ENCODE measurements around the gene UGT1A5. TPM values are rescaled to one million over a fixed set of nuclear protein-coding genes. Genes with fewer than 3 reads are reported as not detected.
"Not testable (repeated sequence)": the region's sequence is repeated elsewhere in the genome, so short reads cannot be mapped to it uniquely, and the experiment has no call there.

The UGT1A5 gene
- total RNA-seq, 1 experiment from 2014 or later: not detected

DNA sequence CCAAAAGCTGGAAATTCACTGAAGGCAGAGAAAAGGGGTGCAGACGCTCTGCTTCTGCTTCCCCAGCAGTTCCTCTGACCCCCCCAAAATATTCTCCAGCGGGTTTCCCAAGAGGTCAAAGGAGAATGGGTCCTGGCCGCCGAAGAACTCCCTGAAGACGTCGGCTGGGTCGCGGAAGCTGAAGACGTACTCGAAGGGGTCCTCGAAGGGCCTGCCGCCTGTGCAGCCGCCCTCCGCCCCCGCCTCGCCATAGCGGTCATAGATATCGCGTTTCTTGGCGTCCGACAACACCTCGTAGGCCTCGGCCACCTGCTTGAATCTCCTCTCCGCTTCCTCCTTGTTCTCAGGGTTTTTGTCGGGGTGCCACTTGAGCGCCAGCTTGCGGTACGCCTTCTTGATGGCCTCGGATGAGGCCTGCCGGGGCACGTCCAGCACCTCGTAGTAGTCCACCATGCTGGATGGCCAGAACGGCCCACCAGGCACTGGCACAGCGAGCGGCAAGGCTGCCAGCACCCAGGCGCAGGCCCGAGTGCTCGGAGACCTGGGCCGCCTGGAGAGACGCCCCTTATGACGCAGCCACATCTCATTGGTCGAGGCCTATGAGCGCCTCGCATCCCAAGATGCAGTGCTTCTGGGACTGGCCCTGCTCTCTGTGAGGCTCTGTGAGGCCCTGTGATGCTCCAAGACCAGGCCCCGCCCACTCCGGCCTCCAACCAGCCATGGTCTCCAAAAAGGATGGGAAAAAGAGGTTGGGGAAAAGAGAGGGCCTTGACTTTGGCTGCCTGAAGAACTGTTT lies 31.0 kb downstream of the UGT1A5 start:
- H3K4me1 ChIP-seq (ENCODE audit: insufficient read depth, low read length, poor library complexity, severe bottlenecking): no peaks in the 10 kb centered on the region
- POLR2A ChIA-PET (ENCODE audit: low non-redundant PET): no interaction called here
- CTCF ChIA-PET: no interaction called here

DNA sequence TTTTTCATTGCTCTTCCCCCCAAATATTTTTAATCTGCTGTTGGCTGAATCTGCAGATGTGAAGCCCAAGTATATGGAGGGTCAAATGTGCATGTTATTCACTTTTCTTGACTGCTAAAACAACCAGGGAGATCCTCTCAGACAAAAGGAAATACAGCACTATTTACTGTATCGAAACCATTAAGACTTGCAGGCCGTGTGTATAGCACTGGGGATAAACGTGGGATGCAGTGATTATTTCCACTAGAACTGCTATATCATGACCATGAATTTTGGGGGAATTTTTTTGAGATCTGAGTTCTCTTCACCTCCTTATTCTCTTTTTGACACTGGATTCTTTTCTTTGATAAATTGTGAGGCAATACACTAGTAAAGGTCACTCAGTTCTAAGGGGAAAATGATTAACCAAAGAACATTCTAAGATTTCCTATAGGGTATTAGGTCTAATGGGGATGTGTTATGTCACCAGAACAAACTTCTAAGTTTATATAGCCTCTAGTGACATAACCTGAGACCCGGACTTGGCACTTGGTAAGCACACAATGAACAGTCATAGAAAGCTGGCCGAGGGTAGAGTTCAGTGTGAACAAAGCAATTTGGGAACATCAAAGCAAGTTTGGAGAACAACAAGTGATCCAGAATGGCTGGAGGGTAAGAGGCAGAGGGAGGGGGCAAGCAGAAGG lies 32.5 kb downstream of the UGT1A5 start:
- intact Hi-C loops (cut with micrococcal nuclease; ENCODE audit: unreplicated experiment): no loop called here

More for the DNA sequence above, 31.0 kb downstream of the UGT1A5 start:
- DNase-seq (ENCODE audit: low spot score): no peak
- H3K27ac ChIP-seq (ENCODE audit: low read depth, low read length, poor library complexity, severe bottlenecking): no peak overlapping the region
- no peaks in the 10 kb centered on the region for H3K27me3 ChIP-seq (replicated peaks; ENCODE audit: insufficient read depth, low read depth, low read length, poor library complexity)
- H3K4me3 ChIP-seq (ENCODE audit: low read depth, low read length, poor library complexity, severe bottlenecking): no peak overlapping the region
- no peaks in the 10 kb centered on the region for H3K36me3 ChIP-seq (ENCODE audit: insufficient read depth, low read length, poor library complexity, severe bottlenecking)
- H3K9me3 ChIP-seq (ENCODE audit: low read depth, low read length, poor library complexity, severe bottlenecking): no peaks in the 10 kb centered on the region
- no peak for TF ChIP-seq EZH2 (IDR thresholded peaks at IDR 0.05; ENCODE audit: borderline replicate concordance, low read depth, low read length, poor library complexity, severe bottlenecking)
- TF ChIP-seq, protein P1, sequence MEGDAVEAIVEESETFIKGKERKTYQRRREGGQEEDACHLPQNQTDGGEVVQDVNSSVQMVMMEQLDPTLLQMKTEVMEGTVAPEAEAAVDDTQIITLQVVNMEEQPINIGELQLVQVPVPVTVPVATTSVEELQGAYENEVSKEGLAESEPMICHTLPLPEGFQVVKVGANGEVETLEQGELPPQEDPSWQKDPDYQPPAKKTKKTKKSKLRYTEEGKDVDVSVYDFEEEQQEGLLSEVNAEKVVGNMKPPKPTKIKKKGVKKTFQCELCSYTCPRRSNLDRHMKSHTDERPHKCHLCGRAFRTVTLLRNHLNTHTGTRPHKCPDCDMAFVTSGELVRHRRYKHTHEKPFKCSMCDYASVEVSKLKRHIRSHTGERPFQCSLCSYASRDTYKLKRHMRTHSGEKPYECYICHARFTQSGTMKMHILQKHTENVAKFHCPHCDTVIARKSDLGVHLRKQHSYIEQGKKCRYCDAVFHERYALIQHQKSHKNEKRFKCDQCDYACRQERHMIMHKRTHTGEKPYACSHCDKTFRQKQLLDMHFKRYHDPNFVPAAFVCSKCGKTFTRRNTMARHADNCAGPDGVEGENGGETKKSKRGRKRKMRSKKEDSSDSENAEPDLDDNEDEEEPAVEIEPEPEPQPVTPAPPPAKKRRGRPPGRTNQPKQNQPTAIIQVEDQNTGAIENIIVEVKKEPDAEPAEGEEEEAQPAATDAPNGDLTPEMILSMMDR (conservative IDR thresholded peaks at IDR 0.05; ENCODE audit: low read depth, low read length): no peak
- intact Hi-C loops (cut with micrococcal nuclease; ENCODE audit: unreplicated experiment): no loop called here
- no TSS peak for BruUV-seq (replicated peaks)

DNA sequence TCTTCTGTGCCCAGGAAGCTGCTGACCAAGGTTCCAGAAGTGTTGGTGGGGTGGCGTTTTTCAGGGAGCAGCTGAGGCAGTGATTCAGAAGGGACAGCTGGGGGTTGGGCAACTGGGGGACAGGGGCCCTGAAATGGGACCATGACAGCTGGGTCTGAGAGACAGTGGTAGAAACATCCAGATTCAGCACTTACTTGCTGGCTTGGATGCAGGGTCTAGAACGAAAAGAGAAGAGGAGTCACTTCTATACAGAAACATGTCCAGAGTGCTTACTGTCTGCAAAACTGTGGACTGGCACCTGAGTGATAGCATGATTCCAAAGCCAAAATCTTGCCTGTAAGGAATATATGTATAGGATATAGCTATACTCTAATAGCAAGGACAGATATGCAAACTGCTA lies 33.1 kb downstream of the UGT1A5 start:
- CTCF ChIA-PET: not testable (repeated sequence)

More for the DNA sequence above, 32.5 kb downstream of the UGT1A5 start:
- ChIA-PET POLR2A (ENCODE audit: low non-redundant PET) (no interaction called here), CTCF (no interaction called here)
- H3K27me3 ChIP-seq (replicated peaks; ENCODE audit: insufficient read depth, low read depth, low read length, poor library complexity): no peaks in the 10 kb centered on the region
- H3K4me3 ChIP-seq (ENCODE audit: low read depth, low read length, poor library complexity, severe bottlenecking): no peak overlapping the region
- H3K9me3 ChIP-seq (ENCODE audit: low read depth, low read length, poor library complexity, severe bottlenecking): no peaks in the 10 kb centered on the region
- H3K27ac ChIP-seq (ENCODE audit: low read depth, low read length, poor library complexity, severe bottlenecking): no peak overlapping the region
- no peak for DNase-seq (ENCODE audit: low spot score)
- TF ChIP-seq EZH2 (IDR thresholded peaks at IDR 0.05; ENCODE audit: borderline replicate concordance, low read depth, low read length, poor library complexity, severe bottlenecking): no peak
- TF ChIP-seq, protein P1 (conservative IDR thresholded peaks at IDR 0.05; ENCODE audit: low read depth, low read length): no peak
- no peaks in the 10 kb centered on the region for H3K36me3 ChIP-seq (ENCODE audit: insufficient read depth, low read length, poor library complexity, severe bottlenecking)
- no peaks in the 10 kb centered on the region for H3K4me1 ChIP-seq (ENCODE audit: insufficient read depth, low read length, poor library complexity, severe bottlenecking)
- BruUV-seq (replicated peaks): no TSS peak

More for the DNA sequence above, 33.1 kb downstream of the UGT1A5 start:
- H3K27me3 ChIP-seq (replicated peaks; ENCODE audit: insufficient read depth, low read depth, low read length, poor library complexity); intact Hi-C loops (cut with micrococcal nuclease; ENCODE audit: unreplicated experiment); POLR2A ChIA-PET (ENCODE audit: low non-redundant PET); H3K36me3 ChIP-seq (ENCODE audit: insufficient read depth, low read length, poor library complexity, severe bottlenecking); H3K4me3 ChIP-seq (ENCODE audit: low read depth, low read length, poor library complexity, severe bottlenecking); H3K27ac ChIP-seq (ENCODE audit: low read depth, low read length, poor library complexity, severe bottlenecking); H3K4me1 ChIP-seq (ENCODE audit: insufficient read depth, low read length, poor library complexity, severe bottlenecking); BruUV-seq (replicated peaks); H3K9me3 ChIP-seq (ENCODE audit: low read depth, low read length, poor library complexity, severe bottlenecking); DNase-seq (ENCODE audit: low spot score): not testable (repeated sequence)

Measured in A673 (cell line).